HepG2 (cell line): ENCODE results near the gene NUDCD2. TPM values are rescaled to one million over a fixed set of nuclear protein-coding genes. Genes with fewer than 3 reads are reported as not detected.
A peak's percentile ranks its signal among the peaks of the same experiment; 100 is the strongest.

ENCODE experiments used
- ARID2 ChIP-seq: sonication (generic); formaldehyde crosslinking; IDR thresholded peaks from 2 replicates; pipeline ENCODE4 v1.8.1; 2022; ENCODE audit warnings: mild to moderate bottlenecking, missing genetic modification reagents, borderline replicate concordance
- ARNTL ChIP-seq: sonication (generic); formaldehyde crosslinking; IDR thresholded peaks from 2 replicates; pipeline ENCODE4 v1.4.0; 2020; ENCODE audit warnings: mild to moderate bottlenecking, missing genetic modification reagents
- BHLHE40 ChIP-seq: IDR thresholded peaks from 2 replicates; pipeline ENCODE4 v1.6.1; 2011; ENCODE audit warnings: low read length, improper control_type of control experiment
- ELF1 ChIP-seq: sonication (generic); formaldehyde crosslinking; IDR thresholded peaks from 2 replicates; pipeline ENCODE4 v1.4.0; 2020; ENCODE audit warnings: missing genetic modification reagents
- HOXA5 ChIP-seq: sonication (generic); formaldehyde crosslinking; IDR thresholded peaks from 2 replicates; pipeline ENCODE4 v1.4.0; 2020; ENCODE audit warnings: missing genetic modification reagents
- KDM4B ChIP-seq: sonication (generic); formaldehyde crosslinking; IDR thresholded peaks from 2 replicates; pipeline ENCODE4 v1.4.0; 2020; ENCODE audit warnings: missing genetic modification reagents
- KLF12 ChIP-seq: sonication (generic); formaldehyde crosslinking; IDR thresholded peaks from 2 replicates; pipeline ENCODE4 v1.4.0; 2020; ENCODE audit warnings: missing genetic modification reagents, borderline replicate concordance
- MAFK ChIP-seq, 2 experiments: IDR thresholded peaks in 1 of 2; conservative IDR thresholded peaks in 1 of 2; 2 replicates each; pipeline ENCODE4 v1.6.1; 2011; ENCODE audit warnings: improper control_type of control experiment in 2 of 2, low read length in 2 of 2
- MIER2 ChIP-seq: IDR thresholded peaks from 2 replicates; pipeline ENCODE4 v1.6.1; 2016; ENCODE audit warnings: missing biosample characterization, missing genetic modification reagents
- NBN ChIP-seq: fragments of 450-650 bp; conservative IDR thresholded peaks from 2 replicates; pipeline ENCODE4 v1.6.1; 2017
- NR2F1 ChIP-seq, 2 experiments: fragments of 450-650 bp in 1 of 2; formaldehyde crosslinking in 1 of 2; IDR thresholded peaks; 2 replicates each; pipeline versions ENCODE4 v1.5.0 to v1.6.1; 2016 to 2020; ENCODE audit warnings: mild to moderate bottlenecking in 1 of 2, missing compliant biosample characterization in 1 of 2, missing genetic modification reagents in 1 of 2, moderate library complexity in 1 of 2
- POLR2G ChIP-seq: fragments of 200-400 bp; formaldehyde crosslinking; IDR thresholded peaks from 2 replicates; pipeline ENCODE4 v1.6.1; 2018; ENCODE audit warnings: mild to moderate bottlenecking, low read depth, low read length, moderate library complexity
- RAD21 ChIP-seq: fragments of 450-650 bp; formaldehyde crosslinking; IDR thresholded peaks from 2 replicates; pipeline ENCODE4 v1.5.0; 2020; ENCODE audit warnings: mild to moderate bottlenecking
- SRSF4 ChIP-seq: fragments of 200-400 bp; formaldehyde crosslinking; IDR thresholded peaks from one replicate; pipeline ENCODE4 v1.6.1; 2018; ENCODE audit warnings: mild to moderate bottlenecking, low read depth, low read length, moderate library complexity; ENCODE audit not compliant: poor library complexity, severe bottlenecking
- SSRP1 ChIP-seq: IDR thresholded peaks from 2 replicates; pipeline ENCODE4 v1.6.1; 2016; ENCODE audit warnings: control low read depth
- U2AF2 ChIP-seq: fragments of 200-400 bp; formaldehyde crosslinking; IDR thresholded peaks from 2 replicates; pipeline ENCODE4 v1.6.1; 2017; ENCODE audit warnings: low read depth, mild to moderate bottlenecking, low read length
- ZNF101 ChIP-seq: sonication (generic); formaldehyde crosslinking; IDR thresholded peaks from 2 replicates; pipeline ENCODE4 v1.4.0; 2020; ENCODE audit warnings: mild to moderate bottlenecking, low read depth, missing genetic modification reagents, borderline replicate concordance
- ZNF207 ChIP-seq: fragments of 450-650 bp; IDR thresholded peaks from 2 replicates; pipeline ENCODE4 v1.6.1; 2016; ENCODE audit warnings: antibody characterized with exemption, borderline replicate concordance
- ZNF350 ChIP-seq: sonication (generic); formaldehyde crosslinking; IDR thresholded peaks from 2 replicates; pipeline ENCODE4 v1.4.0; 2020; ENCODE audit warnings: mild to moderate bottlenecking, low read depth, missing genetic modification reagents, borderline replicate concordance
- ZSCAN12 ChIP-seq: sonication (generic); formaldehyde crosslinking; IDR thresholded peaks from 2 replicates; pipeline ENCODE4 v1.9.0; 2021; ENCODE audit warnings: mild to moderate bottlenecking, missing genetic modification reagents
- ZSCAN29 ChIP-seq: sonication (generic); formaldehyde crosslinking; conservative IDR thresholded peaks from 2 replicates; pipeline ENCODE4 v1.4.0; 2020; ENCODE audit warnings: mild to moderate bottlenecking, missing genetic modification reagents
- polyA plus RNA-seq, 8 experiments: library from polyadenylated mRNA; depleted of rRNA in 3 of 8; stranded (reverse) in 7 of 8; unstranded in 1 of 8; fragments of >200 nt; fragmentation: Illumina TruSeq in 4 of 8; extraction: Trizol in 4 of 8; gene quantifications; 2 replicates each; pipeline versions ENCODE4 v1.2.1 to v1.2.3, GENCODE V29; 2011 to 2016; ENCODE audit warnings: low read depth in 4 of 8, missing spikeins in 1 of 8, mixed read lengths in 1 of 8; ENCODE audit not compliant: insufficient read depth in 1 of 8
- total RNA-seq, 5 experiments: library from RNA; depleted of rRNA; stranded (reverse); fragments of >200 nt; fragmentation: Illumina TruSeq; extraction: Trizol; gene quantifications; 2 replicates each; pipeline ENCODE4 v1.2.3, GENCODE V29; 2016; ENCODE audit warnings: low read depth in 1 of 5
- TF ChIP-seq, protein P1 (sequence below): sonication (generic); formaldehyde crosslinking; IDR thresholded peaks from 2 replicates; pipeline ENCODE4 v1.4.0; 2020; ENCODE audit warnings: low read depth, missing genetic modification reagents
- TF ChIP-seq, protein P2 (sequence below): sonication (generic); formaldehyde crosslinking; IDR thresholded peaks from 2 replicates; pipeline ENCODE4 v1.5.0; 2020; ENCODE audit warnings: mild to moderate bottlenecking, missing genetic modification reagents
- TF ChIP-seq, protein P3 (sequence below): sonication (generic); formaldehyde crosslinking; IDR thresholded peaks from 2 replicates; pipeline ENCODE4 v1.8.0; 2022; ENCODE audit warnings: mild to moderate bottlenecking, missing genetic modification reagents, moderate library complexity

The NUDCD2 gene
- total and polyA plus RNA-seq, 2 of the 13 experiments (the other 11 are each of a cell fraction or from before 2014, with no cell fraction given), result 14.8 to 39.2 TPM

DNA sequence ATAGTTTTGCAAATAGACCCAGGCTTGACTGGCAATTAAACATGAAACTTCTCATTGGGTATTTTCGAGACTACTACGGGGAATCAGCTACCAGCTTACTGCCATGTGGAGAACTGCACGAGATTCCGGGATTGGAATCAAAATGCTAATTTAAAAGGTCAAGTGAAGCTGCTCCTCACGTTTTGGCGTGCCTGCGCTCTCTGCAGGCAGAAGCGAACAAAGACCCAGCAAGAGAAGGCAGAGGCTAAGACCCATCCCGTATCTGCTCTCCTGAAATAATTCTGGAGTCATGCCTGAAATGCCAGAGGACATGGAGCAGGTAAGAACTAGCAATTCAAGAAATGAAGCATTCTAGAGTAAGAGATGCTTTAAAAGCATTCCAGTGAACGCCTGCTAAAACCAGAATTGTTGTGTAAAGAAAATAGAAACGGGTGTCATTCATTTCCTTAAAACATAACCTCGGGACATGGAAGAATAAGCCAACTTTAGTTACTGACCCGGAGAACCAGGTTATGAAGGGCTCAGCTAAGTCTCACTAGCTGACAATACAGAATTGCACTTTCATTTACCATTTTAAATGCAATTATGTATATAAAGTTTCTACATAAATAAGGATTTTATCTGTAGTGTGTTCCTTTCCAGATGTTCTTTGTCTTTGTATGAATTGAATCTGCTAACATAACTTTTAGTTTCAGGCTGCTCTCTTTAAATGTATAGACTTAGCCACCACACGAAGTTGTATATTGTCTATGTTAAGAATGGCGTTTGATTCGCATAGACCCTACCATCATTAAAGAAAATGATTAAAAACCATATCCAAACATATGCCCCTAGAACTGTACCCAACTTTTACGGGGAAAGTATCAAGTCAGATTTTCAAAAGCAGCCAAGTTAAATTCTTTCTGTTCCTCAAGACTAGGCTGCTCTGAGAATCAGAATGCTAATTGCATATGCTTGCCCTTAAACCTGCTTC lies 43.5 kb upstream of the NUDCD2 start (continued):
- TF ChIP-seq, protein P1, sequence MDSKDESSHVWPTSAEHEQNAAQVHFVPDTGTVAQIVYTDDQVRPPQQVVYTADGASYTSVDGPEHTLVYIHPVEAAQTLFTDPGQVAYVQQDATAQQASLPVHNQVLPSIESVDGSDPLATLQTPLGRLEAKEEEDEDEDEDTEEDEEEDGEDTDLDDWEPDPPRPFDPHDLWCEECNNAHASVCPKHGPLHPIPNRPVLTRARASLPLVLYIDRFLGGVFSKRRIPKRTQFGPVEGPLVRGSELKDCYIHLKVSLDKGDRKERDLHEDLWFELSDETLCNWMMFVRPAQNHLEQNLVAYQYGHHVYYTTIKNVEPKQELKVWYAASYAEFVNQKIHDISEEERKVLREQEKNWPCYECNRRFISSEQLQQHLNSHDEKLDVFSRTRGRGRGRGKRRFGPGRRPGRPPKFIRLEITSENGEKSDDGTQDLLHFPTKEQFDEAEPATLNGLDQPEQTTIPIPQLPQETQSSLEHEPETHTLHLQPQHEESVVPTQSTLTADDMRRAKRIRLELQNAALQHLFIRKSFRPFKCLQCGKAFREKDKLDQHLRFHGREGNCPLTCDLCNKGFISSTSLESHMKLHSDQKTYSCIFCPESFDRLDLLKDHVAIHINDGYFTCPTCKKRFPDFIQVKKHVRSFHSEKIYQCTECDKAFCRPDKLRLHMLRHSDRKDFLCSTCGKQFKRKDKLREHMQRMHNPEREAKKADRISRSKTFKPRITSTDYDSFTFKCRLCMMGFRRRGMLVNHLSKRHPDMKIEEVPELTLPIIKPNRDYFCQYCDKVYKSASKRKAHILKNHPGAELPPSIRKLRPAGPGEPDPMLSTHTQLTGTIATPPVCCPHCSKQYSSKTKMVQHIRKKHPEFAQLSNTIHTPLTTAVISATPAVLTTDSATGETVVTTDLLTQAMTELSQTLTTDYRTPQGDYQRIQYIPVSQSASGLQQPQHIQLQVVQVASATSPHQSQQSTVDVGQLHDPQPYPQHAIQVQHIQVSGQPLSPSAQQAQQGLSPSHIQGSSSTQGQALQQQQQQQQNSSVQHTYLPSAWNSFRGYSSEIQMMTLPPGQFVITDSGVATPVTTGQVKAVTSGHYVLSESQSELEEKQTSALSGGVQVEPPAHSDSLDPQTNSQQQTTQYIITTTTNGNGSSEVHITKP, result no peak
- no peak for TF ChIP-seq SRSF4
- TF ChIP-seq NBN, result no peak
- TF ChIP-seq BHLHE40, result peak; percentile 85
- TF ChIP-seq RAD21, result 0 out of 2 replicates have a peak, but pooled peaks have one; percentile 21
- TF ChIP-seq ZSCAN12 (CRISPR knock-in tag), result no peak
- no peak for TF ChIP-seq ZNF101 (CRISPR knock-in tag)
- TF ChIP-seq ZNF350, result no peak
- no peak for TF ChIP-seq ZSCAN29 (CRISPR knock-in tag)
- no peak for TF ChIP-seq KLF12 (CRISPR knock-in tag)
- TF ChIP-seq, protein P2, sequence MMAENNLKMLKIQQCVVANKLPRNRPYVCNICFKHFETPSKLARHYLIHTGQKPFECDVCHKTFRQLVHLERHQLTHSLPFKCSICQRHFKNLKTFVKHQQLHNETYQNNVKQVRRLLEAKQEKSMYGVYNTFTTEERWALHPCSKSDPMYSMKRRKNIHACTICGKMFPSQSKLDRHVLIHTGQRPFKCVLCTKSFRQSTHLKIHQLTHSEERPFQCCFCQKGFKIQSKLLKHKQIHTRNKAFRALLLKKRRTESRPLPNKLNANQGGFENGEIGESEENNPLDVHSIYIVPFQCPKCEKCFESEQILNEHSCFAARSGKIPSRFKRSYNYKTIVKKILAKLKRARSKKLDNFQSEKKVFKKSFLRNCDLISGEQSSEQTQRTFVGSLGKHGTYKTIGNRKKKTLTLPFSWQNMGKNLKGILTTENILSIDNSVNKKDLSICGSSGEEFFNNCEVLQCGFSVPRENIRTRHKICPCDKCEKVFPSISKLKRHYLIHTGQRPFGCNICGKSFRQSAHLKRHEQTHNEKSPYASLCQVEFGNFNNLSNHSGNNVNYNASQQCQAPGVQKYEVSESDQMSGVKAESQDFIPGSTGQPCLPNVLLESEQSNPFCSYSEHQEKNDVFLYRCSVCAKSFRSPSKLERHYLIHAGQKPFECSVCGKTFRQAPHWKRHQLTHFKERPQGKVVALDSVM (CRISPR knock-in tag), result no peak
- TF ChIP-seq ZNF207, result no peak
- TF ChIP-seq, protein P3, sequence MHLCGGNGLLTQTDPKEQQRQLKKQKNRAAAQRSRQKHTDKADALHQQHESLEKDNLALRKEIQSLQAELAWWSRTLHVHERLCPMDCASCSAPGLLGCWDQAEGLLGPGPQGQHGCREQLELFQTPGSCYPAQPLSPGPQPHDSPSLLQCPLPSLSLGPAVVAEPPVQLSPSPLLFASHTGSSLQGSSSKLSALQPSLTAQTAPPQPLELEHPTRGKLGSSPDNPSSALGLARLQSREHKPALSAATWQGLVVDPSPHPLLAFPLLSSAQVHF, result no peak
- no peak for TF ChIP-seq U2AF2
- no peak for TF ChIP-seq HOXA5 (CRISPR knock-in tag)
- TF ChIP-seq MIER2 (CRISPR knock-in tag), result 0 out of 2 replicates have a peak, but pooled peaks have one; percentile 13
- peak; percentile 24; the same call in 1 of the 2 replicates for TF ChIP-seq ELF1 (CRISPR knock-in tag)
- no peak for TF ChIP-seq KDM4B
- no peak for TF ChIP-seq SSRP1 (CRISPR knock-in tag)
- TF ChIP-seq ARNTL, result no peak
- TF ChIP-seq ARID2 (CRISPR knock-in tag), result no peak
- TF ChIP-seq MAFK (conservative IDR thresholded peaks at IDR 0.05 in 1 of 2, IDR thresholded peaks at IDR 0.05 in 1 of 2; ENCODE audit: low read length in 2 of 2), result no peak
- 0 out of 2 replicates have a peak, but pooled peaks have one; percentile 37 for TF ChIP-seq POLR2G
- TF ChIP-seq NR2F1 (CRISPR knock-in tag; IDR thresholded peaks at IDR 0.05), result 0 out of 4 replicates have a peak, but pooled peaks of 1 of the 2 experiments have one; percentile 26
